Transverse colon (tissue), 3 donors: ENCODE data around the gene TMEM19.

Experiments used
- EP300 ChIP-seq: sonication (generic); formaldehyde crosslinking; IDR thresholded peaks from one replicate; pipeline ENCODE4 v1.6.1; 2017; ENCODE audit warnings: antibody characterized with exemption, low read depth
- POLR2A ChIP-seq: fragments of 450-650 bp; IDR thresholded peaks from one replicate; pipeline ENCODE4 v1.6.1; 2016; ENCODE audit warnings: antibody characterized with exemption, mild to moderate bottlenecking, moderate library complexity
- TF ChIP-seq, protein P1 (sequence below), 5 experiments: fragments of 200-600 bp in 3 of 5; fragments of 450-650 bp in 2 of 5; sonication (generic) in 3 of 5; IDR thresholded peaks; 1 replicate in 2 of 5; 2 replicates in 3 of 5; pipeline ENCODE4 v1.5.1; 2016 to 2017; ENCODE audit warnings: antibody characterized with exemption in 5 of 5, inconsistent platforms in 3 of 5, mild to moderate bottlenecking in 2 of 5, moderate library complexity in 1 of 5

DNA sequence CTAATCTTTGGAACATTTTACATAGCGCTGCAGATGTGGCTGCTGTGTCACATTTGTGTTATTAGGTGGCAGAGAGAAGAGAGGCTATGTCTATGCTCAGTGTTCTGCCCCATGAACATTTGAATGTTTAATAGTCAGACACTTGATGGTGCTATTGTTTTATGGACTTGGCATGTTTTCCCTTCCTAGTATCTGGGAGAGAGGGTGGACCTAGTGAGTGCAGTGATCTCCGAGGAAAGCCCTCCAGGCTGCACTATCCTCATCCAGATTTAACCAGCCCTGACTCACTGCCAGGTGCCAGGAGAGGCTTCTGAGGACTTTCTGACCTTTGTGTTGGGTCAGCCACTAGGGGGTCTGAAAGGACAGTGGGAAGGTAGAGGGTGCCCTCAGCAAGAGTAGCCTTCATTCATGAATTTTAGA lies 46.5 kb upstream of the TMEM19 start:
- TF ChIP-seq, protein P1, sequence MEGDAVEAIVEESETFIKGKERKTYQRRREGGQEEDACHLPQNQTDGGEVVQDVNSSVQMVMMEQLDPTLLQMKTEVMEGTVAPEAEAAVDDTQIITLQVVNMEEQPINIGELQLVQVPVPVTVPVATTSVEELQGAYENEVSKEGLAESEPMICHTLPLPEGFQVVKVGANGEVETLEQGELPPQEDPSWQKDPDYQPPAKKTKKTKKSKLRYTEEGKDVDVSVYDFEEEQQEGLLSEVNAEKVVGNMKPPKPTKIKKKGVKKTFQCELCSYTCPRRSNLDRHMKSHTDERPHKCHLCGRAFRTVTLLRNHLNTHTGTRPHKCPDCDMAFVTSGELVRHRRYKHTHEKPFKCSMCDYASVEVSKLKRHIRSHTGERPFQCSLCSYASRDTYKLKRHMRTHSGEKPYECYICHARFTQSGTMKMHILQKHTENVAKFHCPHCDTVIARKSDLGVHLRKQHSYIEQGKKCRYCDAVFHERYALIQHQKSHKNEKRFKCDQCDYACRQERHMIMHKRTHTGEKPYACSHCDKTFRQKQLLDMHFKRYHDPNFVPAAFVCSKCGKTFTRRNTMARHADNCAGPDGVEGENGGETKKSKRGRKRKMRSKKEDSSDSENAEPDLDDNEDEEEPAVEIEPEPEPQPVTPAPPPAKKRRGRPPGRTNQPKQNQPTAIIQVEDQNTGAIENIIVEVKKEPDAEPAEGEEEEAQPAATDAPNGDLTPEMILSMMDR (IDR thresholded peaks at IDR 0.05) = no peak
- TF ChIP-seq EP300 (no peak), POLR2A (no peak)
